HFFc6 (cell line): ENCODE results near the gene MRTO4. TPM values are rescaled to one million over a fixed set of nuclear protein-coding genes. Genes with fewer than 3 reads are reported as not detected.

Experiments used
- DNase-seq: peaks from one replicate; pipeline ENCODE4 v3.0.0-alpha.2; 2018
- H3K27ac Mint-ChIP-seq: 2 replicates; pipeline ENCODE4 v1.8.0; 2020; ENCODE audit warnings: mild to moderate bottlenecking, mixed read lengths
- H3K27me3 Mint-ChIP-seq: 2 replicates; pipeline ENCODE4 v1.8.0; 2021; ENCODE audit warnings: mild to moderate bottlenecking, moderate library complexity, mixed read lengths; ENCODE audit not compliant: insufficient read depth
- H3K36me3 Mint-ChIP-seq: 2 replicates; pipeline ENCODE4 v1.8.0; 2021; ENCODE audit warnings: low read depth, mixed read lengths
- H3K4me1 Mint-ChIP-seq: 2 replicates; pipeline ENCODE4 v1.8.0; 2020; ENCODE audit warnings: low read depth, mixed read lengths
- H3K4me3 Mint-ChIP-seq: 2 replicates; pipeline ENCODE4 v1.8.0; 2020; ENCODE audit warnings: mild to moderate bottlenecking, moderate library complexity, mixed read lengths
- H3K9me3 Mint-ChIP-seq: 2 replicates; pipeline ENCODE4 v1.8.0; 2020; ENCODE audit warnings: mild to moderate bottlenecking, mixed read lengths
- total RNA-seq, 6 experiments: library from RNA; stranded (reverse); fragmentation: NEBNext Ultra II Directional; extraction: Animal tissue kit (Norgen Biotek cat#: 25700); gene quantifications; 2 replicates in 1 of 6; 3 replicates in 5 of 6; pipeline ENCODE4 v1.2.3, GENCODE V29; 2021
- TF ChIP-seq, protein P1 (sequence below): fragments of 200-600 bp; sonication (generic); IDR thresholded peaks from 2 replicates; pipeline ENCODE4 v1.5.0; 2021; ENCODE audit warnings: antibody characterized with exemption, mild to moderate bottlenecking

The MRTO4 gene
- total RNA-seq, 6 experiments from 2014 or later: 40.0 to 61.9 (median 45.0) TPM

- peaks cover 26% of the 10 kb centered on the region for H3K36me3 Mint-ChIP-seq
- no peaks in the 10 kb centered on the region for H3K4me1 Mint-ChIP-seq
- H3K27me3 Mint-ChIP-seq: no peaks in the 10 kb centered on the region; the same call in 1 of the 2 replicates
- no peak overlapping the region for H3K27ac Mint-ChIP-seq
- no peak for DNase-seq
- no peaks in the 10 kb centered on the region for H3K9me3 Mint-ChIP-seq
- TF ChIP-seq, protein P1, sequence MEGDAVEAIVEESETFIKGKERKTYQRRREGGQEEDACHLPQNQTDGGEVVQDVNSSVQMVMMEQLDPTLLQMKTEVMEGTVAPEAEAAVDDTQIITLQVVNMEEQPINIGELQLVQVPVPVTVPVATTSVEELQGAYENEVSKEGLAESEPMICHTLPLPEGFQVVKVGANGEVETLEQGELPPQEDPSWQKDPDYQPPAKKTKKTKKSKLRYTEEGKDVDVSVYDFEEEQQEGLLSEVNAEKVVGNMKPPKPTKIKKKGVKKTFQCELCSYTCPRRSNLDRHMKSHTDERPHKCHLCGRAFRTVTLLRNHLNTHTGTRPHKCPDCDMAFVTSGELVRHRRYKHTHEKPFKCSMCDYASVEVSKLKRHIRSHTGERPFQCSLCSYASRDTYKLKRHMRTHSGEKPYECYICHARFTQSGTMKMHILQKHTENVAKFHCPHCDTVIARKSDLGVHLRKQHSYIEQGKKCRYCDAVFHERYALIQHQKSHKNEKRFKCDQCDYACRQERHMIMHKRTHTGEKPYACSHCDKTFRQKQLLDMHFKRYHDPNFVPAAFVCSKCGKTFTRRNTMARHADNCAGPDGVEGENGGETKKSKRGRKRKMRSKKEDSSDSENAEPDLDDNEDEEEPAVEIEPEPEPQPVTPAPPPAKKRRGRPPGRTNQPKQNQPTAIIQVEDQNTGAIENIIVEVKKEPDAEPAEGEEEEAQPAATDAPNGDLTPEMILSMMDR: peak; percentile 45
- no peak overlapping the region for H3K4me3 Mint-ChIP-seq
Observed at GRCh38 chr1:19232524-19232846, 19.1 kb upstream of the MRTO4 start.

GRCh38 chr1:19234224-19234623, 17.4 kb upstream of the MRTO4 start:
- no peak overlapping the region for H3K27ac Mint-ChIP-seq
- peaks cover 26% of the 10 kb centered on the region for H3K36me3 Mint-ChIP-seq
- peaks cover 2% of the 10 kb centered on the region; the same call in 1 of the 2 replicates for H3K27me3 Mint-ChIP-seq
- TF ChIP-seq, protein P1: no peak
- no peaks in the 10 kb centered on the region for H3K9me3 Mint-ChIP-seq
- DNase-seq: no peak
- no peaks in the 10 kb centered on the region for H3K4me1 Mint-ChIP-seq
- H3K4me3 Mint-ChIP-seq: no peak overlapping the region

GRCh38 chr1:19239876-19240275, 11.7 kb upstream of the MRTO4 start:
- H3K9me3 Mint-ChIP-seq: no peaks in the 10 kb centered on the region
- DNase-seq: no peak
- TF ChIP-seq, protein P1: no peak
- H3K27ac Mint-ChIP-seq: no peak overlapping the region; the same call in 1 of the 2 replicates
- H3K4me1 Mint-ChIP-seq: no peaks in the 10 kb centered on the region
- no peak overlapping the region for H3K4me3 Mint-ChIP-seq
- H3K27me3 Mint-ChIP-seq: peaks cover 3% of the 10 kb centered on the region; the same call in 1 of the 2 replicates
- peaks cover 28% of the 10 kb centered on the region; the same call in 1 of the 2 replicates for H3K36me3 Mint-ChIP-seq

DNA sequence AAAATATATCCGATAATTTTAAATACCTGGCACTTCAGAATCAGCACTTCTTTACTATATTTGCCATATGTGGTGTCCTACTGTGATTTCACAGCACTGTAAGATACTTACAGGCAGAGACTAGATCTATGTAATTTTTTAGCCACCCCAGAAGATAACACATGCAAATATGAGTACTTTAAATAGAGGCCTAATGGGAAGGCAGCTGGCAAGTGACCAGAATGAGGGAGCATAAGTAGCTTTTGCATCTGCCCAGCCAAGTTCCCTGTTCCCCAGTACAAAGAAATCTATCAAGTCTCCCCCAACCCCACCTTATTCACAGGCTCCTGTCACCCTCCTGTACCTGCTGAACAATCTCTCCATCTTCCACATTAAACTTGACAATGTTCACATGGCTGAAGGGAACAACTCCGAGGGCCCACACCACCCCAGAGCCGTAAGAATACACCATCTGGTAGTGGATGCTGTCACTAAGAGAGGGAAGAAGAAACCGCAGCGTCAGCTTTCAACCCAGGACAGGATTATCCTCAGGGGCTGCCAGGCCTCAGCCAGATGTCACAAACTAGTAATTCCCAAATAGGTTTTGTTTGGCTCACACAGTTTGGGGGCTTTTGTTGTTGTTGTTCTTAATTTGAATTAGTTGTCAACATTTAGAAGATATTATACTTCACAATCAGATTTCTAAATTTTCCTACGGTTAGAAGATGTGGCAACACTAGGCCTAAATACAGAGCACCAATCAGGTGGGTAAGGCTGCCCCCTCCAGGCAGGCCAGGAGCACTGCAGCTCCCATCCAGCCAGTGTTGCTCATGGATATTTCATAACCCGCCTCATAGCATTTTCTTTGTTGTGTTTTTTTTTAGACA, 10.7 kb upstream of the MRTO4 start:
- Mint-ChIP-seq H3K9me3 (no peaks in the 10 kb centered on the region), H3K36me3 (peaks cover 28% of the 10 kb centered on the region; the same call in 1 of the 2 replicates), H3K4me1 (no peaks in the 10 kb centered on the region), H3K27me3 (peaks cover 3% of the 10 kb centered on the region; the same call in 1 of the 2 replicates), H3K27ac (peak overlapping the region; percentile 60), H3K4me3 (no peak overlapping the region)
- peak; percentile 72 for DNase-seq
- TF ChIP-seq, protein P1: peak; percentile 95

GRCh38 chr1:19250629-19251304, 838 bp upstream of the MRTO4 start:
- no peak for DNase-seq
- peak overlapping the region; percentile 99 for H3K4me3 Mint-ChIP-seq
- H3K36me3 Mint-ChIP-seq: peaks cover 11% of the 10 kb centered on the region
- peaks cover 22% of the 10 kb centered on the region for H3K4me1 Mint-ChIP-seq
- no peaks in the 10 kb centered on the region for H3K9me3 Mint-ChIP-seq
- H3K27me3 Mint-ChIP-seq: peaks cover under 1% of the 10 kb centered on the region; the same call in 1 of the 2 replicates
- TF ChIP-seq, protein P1: no peak
- peak overlapping the region; percentile 95 for H3K27ac Mint-ChIP-seq
